Mesenchymal stem cell (in vitro differentiated cells and primary cell): Measurements from ENCODE around the gene EPS8L3.

ENCODE experiments used
- DNase-seq: peaks from one replicate; pipeline ENCODE4 v3.0.0-alpha.2; 2013
- H2AFZ ChIP-seq: one replicate; pipeline ENCODE4 v1.6.1; 2013; ENCODE audit warnings: low read depth, mild to moderate bottlenecking, control low read depth, inconsistent platforms, low read length, moderate library complexity
- H2AK5ac ChIP-seq: 2 replicates; pipeline ENCODE4 v1.6.1; 2013; ENCODE audit warnings: low read length, moderate library complexity, mild to moderate bottlenecking, inconsistent platforms; ENCODE audit not compliant: severe bottlenecking
- H2BK120ac ChIP-seq: one replicate; pipeline ENCODE4 v1.6.1; 2013; ENCODE audit warnings: low read depth, mild to moderate bottlenecking, inconsistent platforms, low read length, moderate library complexity
- H2BK12ac ChIP-seq, 2 experiments: one replicate each; pipeline ENCODE4 v1.6.1; 2013; ENCODE audit warnings: inconsistent platforms in 2 of 2, low read length in 2 of 2, mild to moderate bottlenecking in 2 of 2, moderate library complexity in 2 of 2, control low read depth in 1 of 2
- H2BK15ac ChIP-seq: one replicate; pipeline ENCODE4 v1.6.1; 2013; ENCODE audit warnings: mild to moderate bottlenecking, low read depth, inconsistent platforms; ENCODE audit not compliant: poor library complexity, severe bottlenecking
- H2BK5ac ChIP-seq: 2 replicates; pipeline ENCODE4 v1.6.1; 2013; ENCODE audit warnings: low read depth, mild to moderate bottlenecking, low read length, control low read depth, inconsistent platforms; ENCODE audit not compliant: poor library complexity, severe bottlenecking
- H3K14ac ChIP-seq, 2 experiments: one replicate each; pipeline ENCODE4 v1.6.1; 2013; ENCODE audit warnings: inconsistent platforms in 2 of 2, low read length in 2 of 2, control low read depth in 1 of 2, mild to moderate bottlenecking in 1 of 2, moderate library complexity in 1 of 2
- H3K18ac ChIP-seq, 2 experiments: one replicate each; pipeline ENCODE4 v1.6.1; 2013; ENCODE audit warnings: inconsistent platforms in 2 of 2, low read length in 2 of 2, control low read depth in 1 of 2, low read depth in 1 of 2, mild to moderate bottlenecking in 1 of 2
- H3K23ac ChIP-seq, 2 experiments: one replicate each; pipeline ENCODE4 v1.6.1; 2013; ENCODE audit warnings: inconsistent platforms in 2 of 2, low read length in 2 of 2, mild to moderate bottlenecking in 2 of 2, moderate library complexity in 2 of 2, control low read depth in 1 of 2
- H3K27ac ChIP-seq: 2 replicates; pipeline ENCODE4 v1.5.1; 2013; ENCODE audit warnings: mild to moderate bottlenecking, moderate library complexity, low read length, control low read depth, inconsistent platforms; ENCODE audit not compliant: poor library complexity, severe bottlenecking
- H3K27me3 ChIP-seq, 2 experiments: 2 replicates each; pipeline versions ENCODE4 v1.6.1 to v1.7.0; 2013; ENCODE audit warnings: low read length in 2 of 2, mild to moderate bottlenecking in 2 of 2, moderate library complexity in 2 of 2, control low read depth in 1 of 2, inconsistent platforms in 1 of 2; ENCODE audit not compliant: control insufficient read depth in 1 of 2, insufficient read depth in 1 of 2
- H3K36me3 ChIP-seq, 2 experiments: 2 replicates each; pipeline versions ENCODE4 v1.6.1 to v1.7.0; 2013; ENCODE audit warnings: low read length in 2 of 2, control low read depth in 1 of 2, inconsistent platforms in 1 of 2, low read depth in 1 of 2, mild to moderate bottlenecking in 1 of 2; ENCODE audit not compliant: insufficient read depth in 2 of 2, control insufficient read depth in 1 of 2
- H3K4ac ChIP-seq, 2 experiments: one replicate each; pipeline ENCODE4 v1.6.1; 2013; ENCODE audit warnings: inconsistent platforms in 2 of 2, low read length in 2 of 2, mild to moderate bottlenecking in 2 of 2, moderate library complexity in 2 of 2, control low read depth in 1 of 2, low read depth in 1 of 2
- H3K4me1 ChIP-seq: 2 replicates; pipeline ENCODE4 v1.6.1; 2013; ENCODE audit warnings: low read depth, low read length, control low read depth; ENCODE audit not compliant: control insufficient read depth, insufficient read depth
- H3K4me2 ChIP-seq: 2 replicates; pipeline ENCODE4 v1.6.1; 2013; ENCODE audit warnings: low read length, mild to moderate bottlenecking, inconsistent platforms; ENCODE audit not compliant: poor library complexity, severe bottlenecking
- H3K4me3 ChIP-seq, 2 experiments: 2 replicates each; pipeline versions ENCODE4 v1.5.1 to v1.7.0; 2013; ENCODE audit warnings: low read length in 2 of 2, mild to moderate bottlenecking in 2 of 2, control low read depth in 1 of 2, low read depth in 1 of 2; ENCODE audit not compliant: insufficient read depth in 1 of 2
- H3K79me1 ChIP-seq: replicated peaks from 2 replicates; pipeline ENCODE4 v1.6.1; 2013; ENCODE audit warnings: mild to moderate bottlenecking, control low read depth, low read length, inconsistent platforms; ENCODE audit not compliant: poor library complexity, severe bottlenecking
- H3K9ac ChIP-seq: 2 replicates; pipeline ENCODE4 v1.7.0; 2013; ENCODE audit warnings: mild to moderate bottlenecking, low read length, moderate library complexity
- H3K9me3 ChIP-seq: 2 replicates; pipeline ENCODE4 v1.7.0; 2013; ENCODE audit warnings: mild to moderate bottlenecking, low read length; ENCODE audit not compliant: control insufficient read depth
- H4K8ac ChIP-seq: one replicate; pipeline ENCODE4 v1.6.1; 2013; ENCODE audit warnings: inconsistent platforms, mild to moderate bottlenecking, low read length, moderate library complexity
- H4K91ac ChIP-seq: one replicate; pipeline ENCODE4 v1.6.1; 2013; ENCODE audit warnings: mild to moderate bottlenecking, low read length, inconsistent platforms
- WGBS: methylation state at CpG from one replicate; pipeline ENCODE4 v1.1.7; 2013; ENCODE audit warnings: mixed read lengths; 5-methylcytosine and 5-hydroxymethylcytosine counted together

Gene EPS8L3

GRCh38 chr1:109777436-109777835, 13.7 kb upstream of the EPS8L3 start:
- H2BK120ac ChIP-seq = peak overlapping the region; percentile 93
- H3K27ac ChIP-seq = no peak overlapping the region
- no peaks in the 10 kb centered on the region for H3K27me3 ChIP-seq
- no peak overlapping the region for H3K4me3 ChIP-seq
- H3K14ac ChIP-seq = no peak overlapping the region
- H2BK15ac ChIP-seq = no peak overlapping the region
- peak overlapping the region; percentile 86 to 88 for H2BK12ac ChIP-seq
- 80% methylated on average over 7 of the region's 7 CpGs for WGBS
- no peaks in the 10 kb centered on the region for H3K79me1 ChIP-seq
- peak overlapping the region; percentile 71 for H3K9ac ChIP-seq
- peak overlapping the region in 1 of 2 experiments; percentile 68 for H3K4ac ChIP-seq
- DNase-seq = peak; percentile 60
- H2BK5ac ChIP-seq = no peak overlapping the region
- H4K8ac ChIP-seq = peak overlapping the region; percentile 93
- no peaks in the 10 kb centered on the region for H3K36me3 ChIP-seq
- H4K91ac ChIP-seq = peak overlapping the region; percentile 84
- no peak overlapping the region for H3K23ac ChIP-seq
- no peak overlapping the region for H2AFZ ChIP-seq
- peaks cover 8% of the 10 kb centered on the region for H3K9me3 ChIP-seq
- H2AK5ac ChIP-seq = peak overlapping the region; percentile 33
- peaks cover 13% of the 10 kb centered on the region for H3K4me1 ChIP-seq
- no peak overlapping the region for H3K4me2 ChIP-seq
- H3K18ac ChIP-seq = peak overlapping the region; percentile 58 to 74

- no peak overlapping the region for H3K27ac ChIP-seq
- H3K79me1 ChIP-seq = no peaks in the 10 kb centered on the region
- H2AK5ac ChIP-seq = peak overlapping the region; percentile 12
- H3K9me3 ChIP-seq = peaks cover 8% of the 10 kb centered on the region
- H2BK15ac ChIP-seq = peak overlapping the region; percentile 76
- no peak overlapping the region for H3K23ac ChIP-seq
- H3K18ac ChIP-seq = peak overlapping the region; percentile 74 to 80
- H3K36me3 ChIP-seq = no peaks in the 10 kb centered on the region
- peak overlapping the region; percentile 93 for H4K8ac ChIP-seq
- H2AFZ ChIP-seq = peak overlapping the region; percentile 19
- peak overlapping the region in 1 of 2 experiments; percentile 68 for H3K4ac ChIP-seq
- H3K4me2 ChIP-seq = no peak overlapping the region
- peak overlapping the region; percentile 93 for H2BK120ac ChIP-seq
- 26% methylated on average over 4 of the region's 4 CpGs for WGBS
- H3K4me3 ChIP-seq = no peak overlapping the region
- H2BK12ac ChIP-seq = peak overlapping the region; percentile 86 to 88
- H3K27me3 ChIP-seq = no peaks in the 10 kb centered on the region
- H3K9ac ChIP-seq = peak overlapping the region; percentile 71
- peaks cover 13% of the 10 kb centered on the region for H3K4me1 ChIP-seq
- peak overlapping the region; percentile 62 for H4K91ac ChIP-seq
- H2BK5ac ChIP-seq = no peak overlapping the region
- DNase-seq = peak; percentile 88
- H3K14ac ChIP-seq = no peak overlapping the region
Observed at GRCh38 chr1:109776911-109777310, 13.2 kb upstream of the EPS8L3 start.

GRCh38 chr1:109776206-109776835, 12.6 kb upstream of the EPS8L3 start:
- Histone ChIP-seq H3K4me1 (peaks cover 13% of the 10 kb centered on the region), H3K4me2 (no peak overlapping the region), H3K9ac (no peak overlapping the region), H3K9me3 (peaks cover 8% of the 10 kb centered on the region), H2AFZ (no peak overlapping the region), H2BK12ac (peak overlapping the region in 1 of 2 experiments; percentile 10), H3K4me3 (no peak overlapping the region), H3K14ac (no peak overlapping the region), H3K27ac (no peak overlapping the region), H2AK5ac (no peak overlapping the region), H2BK5ac (no peak overlapping the region), H3K23ac (no peak overlapping the region), H3K18ac (no peak overlapping the region), H4K91ac (no peak overlapping the region), H3K4ac (no peak overlapping the region), H4K8ac (no peak overlapping the region), H3K27me3 (no peaks in the 10 kb centered on the region), H2BK15ac (peak overlapping the region; percentile 44), H2BK120ac (no peak overlapping the region), H3K36me3 (no peaks in the 10 kb centered on the region), H3K79me1 (no peaks in the 10 kb centered on the region)
- DNase-seq = no peak
- WGBS = 92% methylated on average over 6 of the region's 6 CpGs

GRCh38 chr1:109775398-109775797, 11.7 kb upstream of the EPS8L3 start:
- no peak overlapping the region for H4K8ac ChIP-seq
- H2AK5ac ChIP-seq = no peak overlapping the region
- H2BK120ac ChIP-seq = no peak overlapping the region
- no peak overlapping the region for H3K4me2 ChIP-seq
- H3K9me3 ChIP-seq = no peaks in the 10 kb centered on the region
- H3K14ac ChIP-seq = no peak overlapping the region
- no peak overlapping the region for H3K18ac ChIP-seq
- WGBS = 24% methylated on average over 1 of the region's 1 CpG
- no peak overlapping the region for H3K4ac ChIP-seq
- H3K4me3 ChIP-seq = no peak overlapping the region
- no peaks in the 10 kb centered on the region for H3K27me3 ChIP-seq
- H3K79me1 ChIP-seq = no peaks in the 10 kb centered on the region
- H2BK5ac ChIP-seq = no peak overlapping the region
- H2BK15ac ChIP-seq = no peak overlapping the region
- H3K23ac ChIP-seq = no peak overlapping the region
- H4K91ac ChIP-seq = no peak overlapping the region
- H3K9ac ChIP-seq = no peak overlapping the region
- H3K27ac ChIP-seq = no peak overlapping the region
- H2BK12ac ChIP-seq = peak overlapping the region in 1 of 2 experiments; percentile 59
- H3K36me3 ChIP-seq = no peaks in the 10 kb centered on the region
- H3K4me1 ChIP-seq = peaks cover 13% of the 10 kb centered on the region
- no peak for DNase-seq
- H2AFZ ChIP-seq = no peak overlapping the region
